Peyer's patch (tissue), 4 donors: ENCODE results near the gene CHCHD3. TPM values are rescaled to one million over a fixed set of nuclear protein-coding genes. Genes with fewer than 3 reads are reported as not detected.

ENCODE experiments used
- DNase-seq, 3 donors: peaks; one replicate each; pipeline ENCODE4 v3.0.0-alpha.2; 2017 to 2019
- H3K27ac ChIP-seq, 4 donors: fragments of 200-600 bp; sonication (generic); one replicate each; pipeline ENCODE4 v1.5.1; 2016 to 2019
- H3K27me3 ChIP-seq, 2 donors: fragments of 200-600 bp; sonication (generic); one replicate each; pipeline ENCODE4 v1.5.1; 2019
- H3K36me3 ChIP-seq, 3 donors: fragments of 200-600 bp; sonication (generic); one replicate each; pipeline ENCODE4 v1.5.1; 2016 to 2019
- H3K4me1 ChIP-seq, 4 donors: fragments of 200-600 bp; sonication (generic); one replicate each; pipeline ENCODE4 v1.5.1; 2016 to 2019
- H3K4me3 ChIP-seq, 4 donors: fragments of 200-600 bp; sonication (generic); 1 replicate in 3 of 4; 2 replicates in 1 of 4; pipeline ENCODE4 v1.5.1; 2016 to 2019; ENCODE audit warnings: mild to moderate bottlenecking in 1 of 4
- H3K9me3 ChIP-seq, 4 donors: fragments of 200-600 bp; sonication (generic); one replicate each; pipeline ENCODE4 v1.5.1; 2016 to 2019; ENCODE audit warnings: mild to moderate bottlenecking in 1 of 4
- POLR2A ChIP-seq, 2 donors: fragments of 450-650 bp; IDR thresholded peaks; one replicate each; pipeline ENCODE4 v1.5.1; 2017; ENCODE audit warnings: antibody characterized with exemption in 2 of 2, mild to moderate bottlenecking in 2 of 2, moderate library complexity in 2 of 2
- total RNA-seq, 4 donors: library from RNA; depleted of rRNA; stranded (reverse); fragments of >200 nt; gene quantifications; one replicate each; pipeline ENCODE4 v1.1.0, GENCODE V29; 2016
- TF ChIP-seq, protein P1 (sequence below), 6 experiments: fragments of 450-650 bp in 4 of 6; fragments of 200-600 bp in 2 of 6; sonication (generic) in 1 of 6; IDR thresholded peaks; one replicate each; pipeline ENCODE4 v1.5.1; 2017 to 2019; ENCODE audit warnings: antibody characterized with exemption in 6 of 6, mild to moderate bottlenecking in 3 of 6, moderate library complexity in 1 of 6

CHCHD3 gene
- total RNA-seq, 4 donors from 2014 or later = 53.9 to 114 (median 84.0) TPM

DNA sequence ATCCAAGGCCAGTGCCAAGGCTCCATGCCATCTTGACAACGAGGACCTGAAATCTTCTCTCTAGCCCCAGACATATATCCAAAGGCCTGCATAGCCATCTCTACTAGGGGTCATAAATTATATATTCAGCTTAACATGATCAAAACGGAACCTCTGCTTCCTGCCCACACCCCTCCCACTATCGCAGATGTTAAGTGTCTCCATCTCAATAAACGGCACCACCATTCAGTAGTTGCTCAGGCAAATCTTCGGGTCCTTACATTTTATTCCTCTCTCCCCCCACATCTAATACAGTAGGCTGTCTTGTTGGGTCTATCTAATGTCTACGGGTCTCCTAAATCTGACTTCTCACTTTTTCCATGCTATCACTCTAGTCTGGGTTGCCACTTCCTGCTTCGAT lies 304.5 kb downstream of the CHCHD3 start:
- no peaks in the 10 kb centered on the region for H3K36me3 ChIP-seq
- no peak for TF ChIP-seq POLR2A (IDR thresholded peaks at IDR 0.05)
- TF ChIP-seq, protein P1, sequence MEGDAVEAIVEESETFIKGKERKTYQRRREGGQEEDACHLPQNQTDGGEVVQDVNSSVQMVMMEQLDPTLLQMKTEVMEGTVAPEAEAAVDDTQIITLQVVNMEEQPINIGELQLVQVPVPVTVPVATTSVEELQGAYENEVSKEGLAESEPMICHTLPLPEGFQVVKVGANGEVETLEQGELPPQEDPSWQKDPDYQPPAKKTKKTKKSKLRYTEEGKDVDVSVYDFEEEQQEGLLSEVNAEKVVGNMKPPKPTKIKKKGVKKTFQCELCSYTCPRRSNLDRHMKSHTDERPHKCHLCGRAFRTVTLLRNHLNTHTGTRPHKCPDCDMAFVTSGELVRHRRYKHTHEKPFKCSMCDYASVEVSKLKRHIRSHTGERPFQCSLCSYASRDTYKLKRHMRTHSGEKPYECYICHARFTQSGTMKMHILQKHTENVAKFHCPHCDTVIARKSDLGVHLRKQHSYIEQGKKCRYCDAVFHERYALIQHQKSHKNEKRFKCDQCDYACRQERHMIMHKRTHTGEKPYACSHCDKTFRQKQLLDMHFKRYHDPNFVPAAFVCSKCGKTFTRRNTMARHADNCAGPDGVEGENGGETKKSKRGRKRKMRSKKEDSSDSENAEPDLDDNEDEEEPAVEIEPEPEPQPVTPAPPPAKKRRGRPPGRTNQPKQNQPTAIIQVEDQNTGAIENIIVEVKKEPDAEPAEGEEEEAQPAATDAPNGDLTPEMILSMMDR (IDR thresholded peaks at IDR 0.05) = no peak
- no peaks in the 10 kb centered on the region for H3K4me1 ChIP-seq
- no peaks in the 10 kb centered on the region for H3K27me3 ChIP-seq
- H3K9me3 ChIP-seq = no peaks in the 10 kb centered on the region
- no peak overlapping the region for H3K4me3 ChIP-seq
- no peak overlapping the region for H3K27ac ChIP-seq
- DNase-seq = no peak

DNA sequence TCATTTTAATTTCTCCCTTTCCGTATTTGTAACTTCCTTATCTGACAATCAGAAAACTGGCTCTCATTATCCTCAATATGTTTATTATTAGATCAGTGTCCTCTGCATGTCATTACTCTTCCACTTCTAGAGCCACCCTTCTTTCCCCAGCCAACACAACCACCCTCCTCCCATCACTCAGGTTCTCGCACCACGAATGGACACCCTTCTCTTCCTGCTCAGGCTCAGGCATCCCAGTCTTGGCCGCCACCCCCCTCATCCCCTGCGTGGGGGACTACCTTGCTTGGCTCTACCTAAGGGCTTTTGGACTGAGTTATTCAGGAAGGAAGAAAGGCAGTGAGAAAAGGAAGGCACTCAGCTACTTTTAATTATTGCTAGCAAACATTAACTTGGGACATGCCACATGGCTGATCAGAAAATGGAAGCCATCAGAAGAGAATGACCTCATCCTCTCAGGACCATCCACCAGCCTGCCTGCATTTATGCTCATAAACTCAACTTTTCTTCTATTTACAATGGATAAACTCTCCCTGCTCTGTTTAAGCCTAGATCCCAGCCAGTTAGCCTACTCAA lies 305.8 kb downstream of the CHCHD3 start:
- Histone ChIP-seq H3K36me3 (no peaks in the 10 kb centered on the region), H3K27me3 (no peaks in the 10 kb centered on the region), H3K27ac (no peak overlapping the region), H3K4me1 (no peaks in the 10 kb centered on the region), H3K4me3 (no peak overlapping the region), H3K9me3 (no peaks in the 10 kb centered on the region)
- DNase-seq = no peak
- TF ChIP-seq, protein P1 (IDR thresholded peaks at IDR 0.05) = no peak
- no peak for TF ChIP-seq POLR2A (IDR thresholded peaks at IDR 0.05)

DNA sequence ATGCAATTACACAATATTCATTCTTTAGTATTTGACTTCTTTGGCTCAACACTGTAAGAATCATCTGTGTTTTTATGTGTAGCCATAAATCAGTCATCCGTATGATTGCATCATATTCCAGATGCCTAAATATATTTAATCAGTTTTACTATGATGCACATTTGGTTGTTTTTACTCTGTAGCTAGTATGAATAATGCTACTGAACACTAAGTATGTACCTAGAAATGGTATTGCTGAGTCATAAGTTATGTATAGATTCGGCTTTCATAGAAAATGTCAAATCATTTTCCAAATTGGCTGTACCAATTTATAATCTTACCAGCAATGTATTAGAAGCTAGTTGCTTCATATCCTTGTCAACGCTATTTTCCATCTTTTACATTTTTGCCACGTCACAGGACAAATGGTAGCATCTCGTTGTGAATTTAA lies 308.3 kb downstream of the CHCHD3 start:
- no peak for DNase-seq
- H3K27ac ChIP-seq = no peak overlapping the region
- no peaks in the 10 kb centered on the region for H3K4me1 ChIP-seq
- TF ChIP-seq POLR2A (IDR thresholded peaks at IDR 0.05) = no peak
- TF ChIP-seq, protein P1 (IDR thresholded peaks at IDR 0.05) = no peak
- no peaks in the 10 kb centered on the region for H3K9me3 ChIP-seq
- H3K27me3 ChIP-seq = no peaks in the 10 kb centered on the region
- no peaks in the 10 kb centered on the region for H3K36me3 ChIP-seq
- no peak overlapping the region for H3K4me3 ChIP-seq

DNA sequence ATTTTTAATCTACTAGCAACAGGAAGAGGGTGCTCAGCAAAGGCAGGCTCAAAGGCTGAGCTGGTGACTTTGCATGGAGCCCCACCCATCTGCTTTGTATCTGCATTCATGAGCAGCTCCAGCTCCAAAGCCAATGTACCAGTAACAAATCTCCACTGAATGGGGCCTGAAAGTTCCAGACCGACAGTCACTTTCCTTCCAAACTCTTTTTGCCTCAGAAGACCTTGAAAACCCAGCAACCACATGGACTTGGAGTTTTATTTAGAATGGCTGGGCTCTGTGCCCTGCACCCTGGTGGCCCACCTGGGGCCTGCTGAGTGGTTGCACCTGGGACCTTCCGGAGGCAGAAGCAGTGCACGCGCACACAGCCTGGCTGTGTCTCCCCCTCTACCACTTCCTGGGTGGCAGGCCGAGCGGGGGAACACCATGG lies 310.6 kb downstream of the CHCHD3 start:
- Histone ChIP-seq H3K27me3 (no peaks in the 10 kb centered on the region), H3K36me3 (no peaks in the 10 kb centered on the region), H3K9me3 (no peaks in the 10 kb centered on the region), H3K4me1 (no peaks in the 10 kb centered on the region), H3K27ac (no peak overlapping the region), H3K4me3 (no peak overlapping the region)
- TF ChIP-seq POLR2A (IDR thresholded peaks at IDR 0.05) = no peak
- TF ChIP-seq, protein P1 (IDR thresholded peaks at IDR 0.05) = no peak
- DNase-seq = no peak

DNA sequence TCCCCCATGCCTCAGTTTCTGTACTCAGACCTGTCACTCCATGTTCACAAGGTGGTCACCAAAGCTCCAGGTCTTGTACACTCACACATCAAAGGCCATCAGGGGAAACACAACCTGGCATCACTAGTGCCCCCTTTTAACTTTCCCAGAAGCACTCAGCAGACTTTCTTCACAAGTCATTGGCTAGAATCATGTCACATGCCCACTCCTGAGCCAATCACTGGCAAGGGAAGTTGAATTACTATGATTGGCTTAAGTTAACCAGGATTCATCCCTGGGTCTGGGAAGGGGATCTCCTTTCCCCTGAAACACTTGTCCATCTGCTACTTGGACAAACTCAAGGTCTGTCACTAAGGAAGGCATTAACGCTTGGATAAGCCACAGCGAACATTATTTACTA lies 311.8 kb downstream of the CHCHD3 start:
- Histone ChIP-seq H3K36me3 (no peaks in the 10 kb centered on the region), H3K4me1 (no peaks in the 10 kb centered on the region), H3K4me3 (no peak overlapping the region), H3K9me3 (no peaks in the 10 kb centered on the region), H3K27ac (no peak overlapping the region), H3K27me3 (no peaks in the 10 kb centered on the region)
- TF ChIP-seq, protein P1 (IDR thresholded peaks at IDR 0.05) = no peak
- no peak for TF ChIP-seq POLR2A (IDR thresholded peaks at IDR 0.05)
- DNase-seq = no peak

DNA sequence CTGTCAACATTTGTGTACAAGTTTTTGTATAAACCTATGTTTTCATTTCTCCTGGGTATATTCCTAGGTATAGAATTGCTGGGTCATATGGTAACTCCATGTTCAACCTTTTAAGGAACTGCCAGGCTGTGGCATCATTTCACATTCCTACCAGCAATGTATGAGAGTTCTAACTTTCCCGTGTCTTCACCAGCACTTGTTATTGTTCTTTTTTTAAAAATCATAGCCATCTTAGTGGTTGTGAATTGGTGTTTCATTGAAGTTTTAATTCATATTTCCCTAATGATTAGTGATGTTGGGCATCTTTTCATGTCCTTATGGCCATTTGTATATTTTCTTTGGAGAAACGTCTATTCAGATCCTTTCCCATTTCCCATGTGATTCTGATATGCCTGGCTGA lies 312.6 kb downstream of the CHCHD3 start:
- H3K36me3 ChIP-seq = no peaks in the 10 kb centered on the region
- H3K4me3 ChIP-seq = no peak overlapping the region
- no peaks in the 10 kb centered on the region for H3K9me3 ChIP-seq
- DNase-seq = no peak
- no peaks in the 10 kb centered on the region for H3K27me3 ChIP-seq
- no peak for TF ChIP-seq POLR2A (IDR thresholded peaks at IDR 0.05)
- TF ChIP-seq, protein P1 (IDR thresholded peaks at IDR 0.05) = no peak
- no peaks in the 10 kb centered on the region for H3K4me1 ChIP-seq
- H3K27ac ChIP-seq = no peak overlapping the region
